Small intestine (tissue), 7 donors: ENCODE measurements around the gene MAEA. TPM values are rescaled to one million over a fixed set of nuclear protein-coding genes. Genes with fewer than 3 reads are reported as not detected.
A peak's percentile ranks its signal among the peaks of the same experiment; 100 is the strongest.
"Not testable (repeated sequence)": the region's sequence is repeated elsewhere in the genome, so short reads cannot be mapped to it uniquely, and the experiment has no call there.

Experiments
- DNase-seq, 2 donors: peaks; one replicate each; pipeline versions ENCODE4 v3.0.0 to v3.0.0-alpha.2; 2013
- FAIRE-seq: peaks from 2 replicates; lab custom pipeline; 2012; peaks lifted over from hg19 to GRCh38; lab: Jason Lieb, UNC
- H3K27ac ChIP-seq, 3 donors: one replicate each; pipeline ENCODE4 v1.5.1; 2013; ENCODE audit warnings: low read length in 2 of 3, mild to moderate bottlenecking in 2 of 3, control low read depth in 1 of 3, inconsistent platforms in 1 of 3, low read depth in 1 of 3, moderate library complexity in 1 of 3
- H3K27me3 ChIP-seq, 3 donors: one replicate each; pipeline ENCODE4 v1.6.1; 2013; ENCODE audit warnings: low read length in 3 of 3, inconsistent platforms in 1 of 3; ENCODE audit not compliant: control insufficient read depth in 3 of 3, insufficient read depth in 3 of 3
- H3K36me3 ChIP-seq, 3 donors: one replicate each; pipeline ENCODE4 v1.6.1; 2013; ENCODE audit warnings: low read length in 3 of 3, inconsistent platforms in 1 of 3, low read depth in 1 of 3, mild to moderate bottlenecking in 1 of 3, moderate library complexity in 1 of 3; ENCODE audit not compliant: control insufficient read depth in 3 of 3, insufficient read depth in 2 of 3
- H3K4me1 ChIP-seq, 3 donors: one replicate each; pipeline ENCODE4 v1.6.1; 2013; ENCODE audit warnings: low read length in 2 of 3, inconsistent platforms in 1 of 3, low read depth in 1 of 3, mild to moderate bottlenecking in 1 of 3, moderate library complexity in 1 of 3; ENCODE audit not compliant: control insufficient read depth in 3 of 3, insufficient read depth in 2 of 3
- H3K4me3 ChIP-seq, 3 donors: one replicate each; pipeline ENCODE4 v1.5.1; 2013; ENCODE audit warnings: low read length in 3 of 3, control low read depth in 1 of 3, inconsistent platforms in 1 of 3, low read depth in 1 of 3, mild to moderate bottlenecking in 1 of 3, moderate library complexity in 1 of 3
- H3K9me3 ChIP-seq, 2 donors: one replicate each; pipeline ENCODE4 v1.6.1; 2013; ENCODE audit warnings: low read depth in 1 of 2, low read length in 1 of 2; ENCODE audit not compliant: control insufficient read depth in 2 of 2, insufficient read depth in 1 of 2
- WGBS, 3 donors: extraction: QIAGEN DNeasy Blood & Tissue Kit; methylation state at CpG; one replicate each; pipeline ENCODE4 v1.1.7; 2013; 5-methylcytosine and 5-hydroxymethylcytosine counted together
- polyA plus RNA-seq, 4 donors: library from polyadenylated mRNA; stranded (reverse) in 3 of 4; unstranded in 1 of 4; fragments of 200-250 nt in 3 of 4; fragments of 120-200 nt in 1 of 4; gene quantifications; one replicate each; pipeline versions ENCODE4 v1.2.1 to v1.2.3, GENCODE V29; 2013
- donor health status: healthy with polysubstance abuse.
- donor health status: control.
- donor health status: control.
- donor health status: Bipolar disorder and iron deficiency.
- donor health status: healthy.

Gene MAEA
- polyA plus RNA-seq, 4 donors: 49.4 to 97.1 (median 65.8) TPM

- Histone ChIP-seq H3K36me3 (peaks cover 16 to 82% (median 30%) of the 10 kb centered on the region in 3 donors), H3K4me3 (no peak overlapping the region), H3K9me3 (peaks cover 0 to 2% of the 10 kb centered on the region in 2 donors), H3K27me3 (no peaks in the 10 kb centered on the region), H3K4me1 (no peaks in the 10 kb centered on the region), H3K27ac (peak overlapping the region in 1 of 3 donors; percentile 23)
- DNase-seq (no peak), FAIRE-seq (no peak)
- WGBS, 3 donors: 88 to 92% (median 92%) methylated on average over 6 of the region's 6 CpGs
Measured at GRCh38 chr4:1334579-1334895, 44.8 kb downstream of the MAEA start.

DNA sequence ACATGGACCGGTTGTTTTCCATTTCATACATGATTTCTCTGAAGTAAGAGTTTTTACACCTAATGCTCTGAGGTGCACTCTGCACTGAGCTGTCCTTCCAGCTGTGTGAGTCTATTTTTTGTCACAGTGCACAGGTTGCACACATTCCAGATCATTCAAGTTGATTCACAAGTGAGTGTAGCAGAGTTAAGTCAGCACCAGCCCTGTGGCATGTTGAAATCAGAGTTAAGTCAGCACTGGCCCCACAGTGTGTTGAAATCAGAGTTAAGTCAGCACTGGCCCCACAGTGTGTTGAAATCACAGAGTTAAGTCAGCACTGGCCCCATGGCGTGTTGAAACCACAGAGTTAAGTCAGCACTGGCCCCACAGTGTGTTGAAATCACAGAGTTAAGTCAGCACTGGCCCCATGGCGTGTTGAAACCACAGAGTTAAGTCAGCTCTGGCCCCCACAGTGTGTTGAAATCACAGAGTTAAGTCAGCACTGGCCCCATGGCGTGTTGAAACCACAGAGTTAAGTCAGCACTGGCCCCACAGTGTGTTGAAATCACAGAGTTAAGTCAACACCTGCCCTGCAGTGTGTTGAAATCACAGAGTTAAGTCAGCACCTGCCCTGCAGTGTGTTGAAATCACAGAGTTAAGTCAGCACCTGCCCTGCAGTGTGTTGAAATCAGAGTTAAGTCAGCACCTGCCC, 45.6 kb downstream of the MAEA start:
- H3K9me3 ChIP-seq, H3K4me3 ChIP-seq, FAIRE-seq, DNase-seq, H3K4me1 ChIP-seq, H3K27ac ChIP-seq, H3K27me3 ChIP-seq: not testable (repeated sequence)
- H3K36me3 ChIP-seq: peaks cover 18 to 84% (median 34%) of the 10 kb centered on the region in 3 donors
- WGBS, 3 donors: 75 to 86% (median 79%) methylated on average over 4 of the region's 4 CpGs

DNA sequence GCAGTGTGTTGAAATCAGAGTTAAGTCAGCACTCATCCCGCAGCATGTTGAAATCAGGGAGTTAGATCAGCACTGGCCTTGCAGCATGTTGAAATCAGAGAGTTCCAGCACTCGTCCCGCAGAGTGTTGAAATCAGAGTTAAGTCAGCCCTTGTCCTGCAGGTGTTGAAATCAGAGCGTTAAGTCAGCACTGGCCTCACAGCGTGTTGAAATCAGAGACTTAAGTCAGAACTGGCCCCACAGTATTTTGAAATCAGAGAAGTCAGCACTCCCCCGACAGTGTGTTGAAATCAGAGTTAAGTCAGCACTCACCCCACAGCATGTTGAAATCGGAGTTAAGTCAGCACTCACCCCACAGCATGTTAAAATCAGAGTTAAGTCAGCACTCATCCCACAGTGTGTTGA, 46.4 kb downstream of the MAEA start:
- no peak overlapping the region for H3K27ac ChIP-seq
- H3K4me1 ChIP-seq: no peaks in the 10 kb centered on the region
- H3K27me3 ChIP-seq: no peaks in the 10 kb centered on the region
- H3K9me3 ChIP-seq: peaks cover 0 to 3% of the 10 kb centered on the region in 2 donors
- no peak for DNase-seq
- no peak for FAIRE-seq
- H3K4me3 ChIP-seq: no peak overlapping the region
- peaks cover 20 to 85% (median 38%) of the 10 kb centered on the region in 3 donors for H3K36me3 ChIP-seq
- WGBS, 3 donors: 94 to 96% (median 95%) methylated on average over 7 of the region's 7 CpGs

DNA sequence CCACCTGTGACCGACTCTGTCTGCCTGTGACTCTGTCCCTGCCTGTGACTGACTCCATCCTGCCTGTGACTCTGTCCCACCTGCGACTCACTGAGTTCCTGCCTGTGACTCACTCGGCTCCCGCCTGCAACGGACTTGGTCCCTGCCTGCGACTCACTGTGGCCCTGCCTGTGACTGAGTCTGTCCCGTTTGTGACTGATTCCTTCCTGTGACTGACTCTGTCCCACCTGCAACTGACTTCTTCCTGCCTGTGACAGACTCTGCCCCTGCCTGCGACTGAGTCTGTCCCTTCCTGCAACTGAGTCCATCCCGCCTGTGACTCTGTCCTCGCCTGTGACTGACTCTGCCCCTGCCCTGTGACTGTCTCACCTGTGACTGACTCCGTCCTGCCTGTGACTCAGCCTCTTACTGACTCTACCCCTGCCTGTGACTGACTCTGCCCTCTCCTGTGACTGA, 47.7 kb downstream of the MAEA start:
- Histone ChIP-seq H3K4me3 (no peak overlapping the region), H3K9me3 (peaks cover 0 to 3% of the 10 kb centered on the region in 2 donors), H3K4me1 (no peaks in the 10 kb centered on the region), H3K27me3 (no peaks in the 10 kb centered on the region), H3K36me3 (peaks cover 20 to 76% (median 31%) of the 10 kb centered on the region in 3 donors), H3K27ac (peak overlapping the region in 2 of 3 donors; percentile 18 to 77)
- DNase-seq (peak in 1 of 2 donors; percentile 53), FAIRE-seq (no peak)
- 51 to 69% (median 69%) methylated on average over 11 of the region's 11 CpGs for WGBS, 3 donors

DNA sequence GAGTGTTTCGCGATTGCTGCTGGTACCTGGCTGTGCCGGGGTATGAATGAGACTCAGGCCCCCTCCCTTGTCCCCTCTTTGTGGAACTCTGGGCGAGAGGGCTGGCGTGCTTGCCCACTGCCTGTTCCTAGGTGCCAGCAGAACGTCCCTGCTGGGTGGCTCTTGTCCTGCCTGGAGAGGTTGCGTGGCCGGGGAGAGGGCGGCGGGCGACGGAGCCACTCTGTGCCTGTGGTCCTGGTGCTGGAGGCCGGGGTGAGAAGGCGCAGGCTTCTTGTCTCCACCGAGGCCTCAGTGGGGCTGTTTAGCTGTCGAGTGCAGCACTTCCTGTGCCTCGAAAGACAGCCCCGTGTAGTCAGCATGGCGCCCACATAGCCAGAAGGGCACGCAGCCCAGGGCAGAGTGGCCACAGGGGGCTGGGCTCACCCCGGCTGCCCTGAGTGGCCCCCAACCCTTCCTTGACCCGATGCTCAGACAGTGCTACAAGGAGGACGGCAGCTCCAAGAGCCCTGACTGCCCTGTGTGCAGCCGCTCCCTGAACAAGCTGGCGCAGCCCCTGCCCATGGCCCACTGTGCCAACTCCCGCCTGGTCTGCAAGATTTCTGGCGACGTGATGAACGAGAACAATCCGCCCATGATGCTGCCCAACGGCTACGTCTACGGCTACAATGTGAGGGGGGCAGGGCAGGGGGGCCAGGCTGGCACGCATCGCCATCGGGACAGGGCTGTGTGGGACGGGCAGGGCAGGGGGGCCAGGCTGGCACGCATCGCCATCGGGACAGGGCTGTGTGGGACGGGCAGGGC, 48.5 kb downstream of the MAEA start:
- no peak for DNase-seq
- peaks cover 20 to 68% (median 31%) of the 10 kb centered on the region in 3 donors for H3K36me3 ChIP-seq
- peak overlapping the region in 2 of 3 donors; percentile 18 to 77 for H3K27ac ChIP-seq
- 97 to 98% (median 97%) methylated on average over 38 to 41 of the region's 41 CpGs for WGBS, 3 donors
- no peaks in the 10 kb centered on the region for H3K4me1 ChIP-seq
- no peaks in the 10 kb centered on the region for H3K27me3 ChIP-seq
- no peak for FAIRE-seq
- peaks cover 0 to 3% of the 10 kb centered on the region in 2 donors for H3K9me3 ChIP-seq
- no peak overlapping the region for H3K4me3 ChIP-seq

DNA sequence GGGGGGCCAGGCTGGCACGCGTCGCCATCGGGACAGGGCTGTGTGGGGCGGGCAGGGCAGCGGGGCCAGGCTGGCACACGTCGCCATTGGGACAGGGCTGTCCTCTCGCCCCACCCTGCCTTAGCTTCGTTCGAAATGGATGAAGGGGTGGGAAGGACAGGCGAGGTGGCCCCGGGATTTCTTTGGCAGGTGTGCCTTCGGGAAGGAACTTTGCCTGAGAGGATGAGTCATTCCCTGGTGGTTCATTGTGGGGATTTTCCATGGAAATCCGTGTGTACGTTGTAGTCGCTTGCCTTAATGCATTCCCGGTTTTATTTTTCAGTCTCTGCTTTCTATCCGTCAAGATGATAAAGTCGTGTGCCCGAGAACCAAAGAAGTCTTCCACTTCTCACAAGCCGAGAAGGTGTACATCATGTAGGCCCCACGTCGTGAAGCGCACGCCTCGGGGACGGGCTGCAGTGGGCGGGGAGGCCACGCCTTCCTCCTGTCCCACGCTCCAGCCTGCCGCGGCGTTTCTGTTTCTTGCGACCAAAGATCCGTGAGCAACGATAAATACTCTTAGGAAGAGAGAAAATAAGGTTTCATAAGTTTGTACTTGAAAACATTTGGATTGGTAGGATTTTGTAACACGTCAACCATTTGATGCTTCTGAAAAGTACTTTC, 49.2 kb downstream of the MAEA start:
- 95 to 96% (median 96%) methylated on average over 36 to 38 of the region's 38 CpGs for WGBS, 3 donors
- no peak overlapping the region for H3K4me3 ChIP-seq
- no peak overlapping the region for H3K27ac ChIP-seq
- H3K27me3 ChIP-seq: no peaks in the 10 kb centered on the region
- DNase-seq (no peak), FAIRE-seq (no peak)
- peaks cover 20 to 65% (median 31%) of the 10 kb centered on the region in 3 donors for H3K36me3 ChIP-seq
- H3K4me1 ChIP-seq: no peaks in the 10 kb centered on the region
- peaks cover 0 to 3% of the 10 kb centered on the region in 2 donors for H3K9me3 ChIP-seq

GRCh38 chr4:1339489-1339888, 49.8 kb downstream of the MAEA start:
- no peak overlapping the region for H3K27ac ChIP-seq
- H3K27me3 ChIP-seq: no peaks in the 10 kb centered on the region
- no peak overlapping the region for H3K4me3 ChIP-seq
- 97 to 98% (median 97%) methylated on average over 38 of the region's 38 CpGs for WGBS, 3 donors
- H3K4me1 ChIP-seq: no peaks in the 10 kb centered on the region
- FAIRE-seq (no peak), DNase-seq (no peak)
- peaks cover 18 to 61% (median 28%) of the 10 kb centered on the region in 3 donors for H3K36me3 ChIP-seq
- H3K9me3 ChIP-seq: peaks cover 0 to 3% of the 10 kb centered on the region in 2 donors

DNA sequence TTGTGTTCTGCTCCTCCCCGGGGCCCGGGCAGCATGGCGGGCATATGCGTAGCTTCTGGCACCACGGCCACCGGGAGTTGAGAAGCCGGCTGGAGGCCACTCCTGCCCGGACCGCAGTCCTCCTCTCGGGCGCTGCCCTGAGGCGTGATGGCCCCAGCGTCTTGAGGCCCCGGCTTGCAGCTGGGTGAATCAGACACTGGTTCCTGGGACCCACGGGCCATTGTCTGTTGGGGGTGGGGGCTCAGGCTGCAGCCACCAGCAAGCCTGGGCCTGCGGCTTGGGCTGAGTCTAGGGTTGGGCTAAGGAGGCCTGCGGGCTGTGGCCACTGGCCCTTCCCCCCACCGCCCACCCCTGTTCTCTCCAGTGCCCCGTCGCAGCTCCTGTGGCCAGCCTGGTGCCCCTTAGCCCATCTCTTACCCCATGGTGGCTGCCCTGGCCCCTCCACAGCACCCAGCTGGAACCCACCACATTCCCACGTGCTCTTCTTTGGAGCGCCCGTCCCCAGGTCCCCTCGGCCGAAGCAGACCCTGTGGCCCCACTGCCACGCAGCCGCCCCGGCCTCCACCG, 50.6 kb downstream of the MAEA start:
- Histone ChIP-seq H3K27ac (no peak overlapping the region), H3K36me3 (peaks cover 16 to 53% (median 25%) of the 10 kb centered on the region in 3 donors), H3K4me3 (no peak overlapping the region), H3K27me3 (no peaks in the 10 kb centered on the region), H3K9me3 (peaks cover 0 to 3% of the 10 kb centered on the region in 2 donors), H3K4me1 (no peaks in the 10 kb centered on the region)
- DNase-seq (no peak), FAIRE-seq (no peak)
- 89 to 95% (median 91%) methylated on average over 25 to 29 of the region's 29 CpGs for WGBS, 3 donors
